Panc1 (cell line): ENCODE results near the gene GRAMD1B.

Source experiments
- POLR2AphosphoS5 ChIP-seq: IDR thresholded peaks from 2 replicates; pipeline ENCODE4 v1.6.1; 2012; ENCODE audit warnings: mild to moderate bottlenecking, low read depth, low read length, moderate library complexity
- SIN3A ChIP-seq: IDR thresholded peaks from 2 replicates; pipeline ENCODE4 v1.6.1; 2012; ENCODE audit warnings: low read depth, mild to moderate bottlenecking, low read length, moderate library complexity, borderline replicate concordance; ENCODE audit not compliant: insufficient read depth
- TF ChIP-seq, protein P1 (sequence below), 2 experiments: IDR thresholded peaks; 2 replicates each; pipeline ENCODE4 v1.6.1; 2011 to 2012; ENCODE audit warnings: low read depth in 2 of 2, control low read depth in 1 of 2, low read length in 1 of 2, mild to moderate bottlenecking in 1 of 2, moderate library complexity in 1 of 2; ENCODE audit not compliant: insufficient read depth in 1 of 2
- TF ChIP-seq, protein P2 (sequence below): fragments of 450-650 bp; IDR thresholded peaks from 2 replicates; pipeline ENCODE4 v1.5.1; 2017; ENCODE audit warnings: mild to moderate bottlenecking

DNA sequence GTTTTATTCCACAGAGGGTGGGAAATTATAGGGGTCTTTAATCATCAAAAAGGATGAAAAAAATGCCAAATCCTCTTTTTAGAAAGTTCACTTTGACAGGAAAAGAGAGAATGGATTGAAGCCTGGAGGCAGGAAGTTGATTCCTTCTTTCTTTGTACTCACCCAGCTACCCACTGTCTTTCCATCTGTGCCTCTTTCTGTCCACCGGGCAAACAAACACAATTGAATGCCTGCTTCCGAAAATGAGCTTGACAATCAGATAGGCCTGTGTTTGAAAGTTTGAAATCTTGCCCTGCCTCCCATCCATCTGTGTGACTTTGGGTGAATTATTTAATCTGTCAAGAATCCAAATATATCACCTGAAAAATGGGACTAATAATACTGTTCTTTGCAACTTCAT is 143.2 kb downstream of the GRAMD1B start:
- TF ChIP-seq, protein P1, sequence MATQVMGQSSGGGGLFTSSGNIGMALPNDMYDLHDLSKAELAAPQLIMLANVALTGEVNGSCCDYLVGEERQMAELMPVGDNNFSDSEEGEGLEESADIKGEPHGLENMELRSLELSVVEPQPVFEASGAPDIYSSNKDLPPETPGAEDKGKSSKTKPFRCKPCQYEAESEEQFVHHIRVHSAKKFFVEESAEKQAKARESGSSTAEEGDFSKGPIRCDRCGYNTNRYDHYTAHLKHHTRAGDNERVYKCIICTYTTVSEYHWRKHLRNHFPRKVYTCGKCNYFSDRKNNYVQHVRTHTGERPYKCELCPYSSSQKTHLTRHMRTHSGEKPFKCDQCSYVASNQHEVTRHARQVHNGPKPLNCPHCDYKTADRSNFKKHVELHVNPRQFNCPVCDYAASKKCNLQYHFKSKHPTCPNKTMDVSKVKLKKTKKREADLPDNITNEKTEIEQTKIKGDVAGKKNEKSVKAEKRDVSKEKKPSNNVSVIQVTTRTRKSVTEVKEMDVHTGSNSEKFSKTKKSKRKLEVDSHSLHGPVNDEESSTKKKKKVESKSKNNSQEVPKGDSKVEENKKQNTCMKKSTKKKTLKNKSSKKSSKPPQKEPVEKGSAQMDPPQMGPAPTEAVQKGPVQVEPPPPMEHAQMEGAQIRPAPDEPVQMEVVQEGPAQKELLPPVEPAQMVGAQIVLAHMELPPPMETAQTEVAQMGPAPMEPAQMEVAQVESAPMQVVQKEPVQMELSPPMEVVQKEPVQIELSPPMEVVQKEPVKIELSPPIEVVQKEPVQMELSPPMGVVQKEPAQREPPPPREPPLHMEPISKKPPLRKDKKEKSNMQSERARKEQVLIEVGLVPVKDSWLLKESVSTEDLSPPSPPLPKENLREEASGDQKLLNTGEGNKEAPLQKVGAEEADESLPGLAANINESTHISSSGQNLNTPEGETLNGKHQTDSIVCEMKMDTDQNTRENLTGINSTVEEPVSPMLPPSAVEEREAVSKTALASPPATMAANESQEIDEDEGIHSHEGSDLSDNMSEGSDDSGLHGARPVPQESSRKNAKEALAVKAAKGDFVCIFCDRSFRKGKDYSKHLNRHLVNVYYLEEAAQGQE (IDR thresholded peaks at IDR 0.05; ENCODE audit: insufficient read depth in 1 of 2, low read depth in 2 of 2, low read length in 1 of 2), result no peak
- TF ChIP-seq, protein P2, sequence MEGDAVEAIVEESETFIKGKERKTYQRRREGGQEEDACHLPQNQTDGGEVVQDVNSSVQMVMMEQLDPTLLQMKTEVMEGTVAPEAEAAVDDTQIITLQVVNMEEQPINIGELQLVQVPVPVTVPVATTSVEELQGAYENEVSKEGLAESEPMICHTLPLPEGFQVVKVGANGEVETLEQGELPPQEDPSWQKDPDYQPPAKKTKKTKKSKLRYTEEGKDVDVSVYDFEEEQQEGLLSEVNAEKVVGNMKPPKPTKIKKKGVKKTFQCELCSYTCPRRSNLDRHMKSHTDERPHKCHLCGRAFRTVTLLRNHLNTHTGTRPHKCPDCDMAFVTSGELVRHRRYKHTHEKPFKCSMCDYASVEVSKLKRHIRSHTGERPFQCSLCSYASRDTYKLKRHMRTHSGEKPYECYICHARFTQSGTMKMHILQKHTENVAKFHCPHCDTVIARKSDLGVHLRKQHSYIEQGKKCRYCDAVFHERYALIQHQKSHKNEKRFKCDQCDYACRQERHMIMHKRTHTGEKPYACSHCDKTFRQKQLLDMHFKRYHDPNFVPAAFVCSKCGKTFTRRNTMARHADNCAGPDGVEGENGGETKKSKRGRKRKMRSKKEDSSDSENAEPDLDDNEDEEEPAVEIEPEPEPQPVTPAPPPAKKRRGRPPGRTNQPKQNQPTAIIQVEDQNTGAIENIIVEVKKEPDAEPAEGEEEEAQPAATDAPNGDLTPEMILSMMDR, result no peak
- no peak for TF ChIP-seq POLR2AphosphoS5
- TF ChIP-seq SIN3A, result no peak
